CD4-positive, alpha-beta T cell treated with Interleukin-15 for 1 hour (primary cell): ENCODE data around the gene PILRA.
A peak's percentile ranks its signal among the peaks of the same experiment; 100 is the strongest.
"Not testable (repeated sequence)": the region's sequence is repeated elsewhere in the genome, so short reads cannot be mapped to it uniquely, and the experiment has no call there.

ENCODE experiments used
- DNase-seq: peaks from one replicate; pipeline ENCODE4 v3.0.0-alpha.2; 2020

Gene PILRA

DNA sequence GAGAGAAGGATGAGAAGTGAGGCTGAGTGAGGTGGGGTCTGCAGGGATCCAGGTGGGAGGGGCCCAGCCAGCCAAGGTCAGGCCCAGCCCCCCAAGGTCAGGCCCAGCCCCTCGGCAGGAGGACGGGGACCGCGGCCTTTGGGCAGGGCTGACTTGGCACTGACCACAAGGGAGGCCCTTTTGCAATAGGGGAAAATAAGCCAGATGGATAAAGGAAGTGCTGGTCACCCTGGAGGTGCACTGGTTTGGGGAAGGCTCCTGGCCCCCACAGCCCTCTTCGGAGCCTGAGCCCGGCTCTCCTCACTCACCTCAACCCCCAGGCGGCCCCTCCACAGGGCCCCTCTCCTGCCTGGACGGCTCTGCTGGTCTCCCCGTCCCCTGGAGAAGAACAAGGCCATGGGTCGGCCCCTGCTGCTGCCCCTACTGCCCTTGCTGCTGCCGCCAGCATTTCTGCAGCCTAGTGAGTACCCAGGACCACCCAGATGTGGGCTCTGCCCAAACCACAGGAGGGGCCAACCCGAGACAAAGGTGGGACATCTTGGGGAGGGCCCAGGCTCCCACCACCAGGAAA lies at the start of gene PILRA:
Gene PILRA, plus strand, starts transcription at position 227 of the 571 bp plus-strand sequence. Its CDS starts 170 bp downstream, at position 397.
- DNase-seq: peak; percentile 71

DNA sequence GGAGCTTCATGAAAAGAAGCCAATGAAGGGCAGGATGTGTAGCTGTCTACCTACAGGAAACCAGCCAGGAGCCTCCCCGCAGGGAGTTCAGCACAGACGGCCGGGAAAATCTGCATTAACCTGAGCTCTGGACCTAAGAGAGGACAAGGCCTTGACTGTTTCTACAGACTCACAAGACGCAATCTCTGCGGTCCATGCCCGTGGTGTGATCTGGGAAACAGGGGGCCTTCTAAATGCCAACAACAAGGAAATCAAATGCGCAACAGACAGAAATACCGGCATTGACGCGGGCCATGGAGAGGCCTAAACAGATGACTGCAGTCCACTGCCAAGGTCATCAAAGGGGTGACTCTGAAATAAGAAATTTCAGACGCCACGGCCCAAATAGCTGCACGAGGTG lies 49.1 kb upstream of the PILRA start:
- DNase-seq: not testable (repeated sequence)

GRCh38 chr7:100325671-100326070 lies 47.6 kb upstream of the PILRA start:
- not testable (repeated sequence) for DNase-seq

GRCh38 chr7:100326914-100327313 lies 46.4 kb upstream of the PILRA start:
- not testable (repeated sequence) for DNase-seq

DNA sequence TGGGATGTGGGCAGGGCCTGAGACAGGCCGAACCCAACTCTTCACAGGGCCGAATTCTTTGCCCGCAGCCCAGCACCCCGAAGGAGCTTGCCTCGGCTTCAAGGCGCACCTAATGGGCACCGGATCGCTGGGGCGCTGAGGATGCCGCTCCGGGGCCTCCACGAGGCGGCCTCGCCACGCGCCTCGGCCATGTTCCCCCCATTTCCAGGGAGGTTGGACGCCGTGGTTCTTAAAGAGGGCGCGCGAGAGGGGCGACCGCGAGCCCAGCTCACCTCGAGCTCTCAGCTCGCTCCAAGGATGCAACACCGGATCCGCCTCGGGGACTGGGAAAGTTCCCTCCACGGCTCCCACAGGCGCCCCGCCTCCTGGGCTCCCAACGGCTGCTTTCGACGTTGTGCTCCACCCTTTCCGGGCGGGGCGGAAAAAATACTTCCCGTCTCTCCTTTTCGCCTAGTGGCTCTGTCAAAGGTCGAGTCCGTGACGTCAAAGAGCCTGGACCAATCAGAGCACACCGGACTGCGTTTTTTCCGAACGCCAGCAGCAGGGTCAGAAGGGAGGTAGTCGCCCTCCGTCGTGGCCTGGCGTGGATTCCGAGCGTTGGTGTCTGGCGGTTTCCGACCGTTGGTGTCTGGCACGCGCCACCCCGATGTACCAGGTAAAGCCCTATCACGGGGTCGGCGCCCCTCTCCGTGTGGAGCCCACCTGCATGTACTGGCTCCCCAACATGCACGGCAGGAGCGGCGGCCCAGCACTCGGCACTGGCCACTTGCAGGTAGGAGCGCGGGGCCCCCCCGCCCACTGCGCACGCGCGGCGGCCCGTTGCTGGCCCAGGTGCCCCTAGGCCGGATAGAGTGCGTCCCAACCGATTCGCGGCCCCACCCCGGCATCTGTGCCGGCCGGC lies 37.5 kb upstream of the PILRA start:
- peak; percentile 93 for DNase-seq

DNA sequence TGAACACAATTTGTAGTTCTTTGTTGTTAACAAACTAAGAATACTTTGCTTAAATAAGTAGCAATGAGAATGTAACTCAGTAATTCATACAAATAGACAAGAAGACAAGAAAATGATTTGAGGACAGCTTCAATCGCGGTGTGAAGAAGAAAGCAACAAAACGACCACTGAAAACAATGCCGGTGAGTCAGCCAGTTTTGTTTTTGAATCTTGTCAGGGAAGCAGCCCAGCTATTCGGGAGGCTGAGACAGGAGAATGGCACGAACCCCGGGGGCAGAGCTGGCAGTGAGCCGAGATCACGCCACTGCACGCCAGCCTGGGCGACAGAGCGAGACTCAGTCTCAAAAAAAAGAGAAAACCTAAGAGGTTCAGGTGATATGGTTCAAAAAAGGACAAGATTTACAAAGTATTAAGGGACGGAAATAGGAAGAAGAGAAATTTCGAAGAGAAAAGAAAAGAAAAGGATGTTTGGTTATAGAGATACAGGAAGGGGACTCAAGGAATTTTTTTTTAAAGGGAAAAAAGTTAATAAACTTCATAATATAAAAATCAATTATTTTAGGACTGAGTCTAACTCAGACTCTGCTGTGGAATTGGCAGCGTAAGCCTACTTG lies 35.1 kb upstream of the PILRA start:
- not testable (repeated sequence) for DNase-seq

GRCh38 chr7:100341286-100341685 lies 32.0 kb upstream of the PILRA start:
- DNase-seq: not testable (repeated sequence)

- DNase-seq: no peak
Observed at GRCh38 chr7:100342765-100343164, 30.5 kb upstream of the PILRA start.

DNA sequence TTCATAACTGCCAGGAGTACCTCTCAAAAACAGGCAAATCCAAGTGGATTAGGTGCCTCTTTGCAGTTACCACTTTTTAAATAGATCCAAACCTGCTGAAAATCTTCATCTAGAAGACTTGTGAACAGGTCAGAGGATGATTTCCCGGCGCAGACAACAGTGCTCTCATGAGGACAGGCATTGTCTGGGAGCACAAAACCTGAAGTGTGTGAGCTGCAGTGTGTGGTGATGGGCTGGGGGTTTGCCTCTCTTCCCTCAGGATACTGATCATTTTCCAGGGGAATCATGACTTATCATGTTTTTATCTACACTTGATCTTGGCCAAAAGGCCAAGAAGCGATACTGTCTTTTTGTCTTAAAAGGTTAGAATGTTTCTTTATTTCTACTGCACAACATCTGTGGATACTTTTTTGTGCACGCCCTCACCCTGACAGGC lies 29.1 kb upstream of the PILRA start:
- not testable (repeated sequence) for DNase-seq

DNA sequence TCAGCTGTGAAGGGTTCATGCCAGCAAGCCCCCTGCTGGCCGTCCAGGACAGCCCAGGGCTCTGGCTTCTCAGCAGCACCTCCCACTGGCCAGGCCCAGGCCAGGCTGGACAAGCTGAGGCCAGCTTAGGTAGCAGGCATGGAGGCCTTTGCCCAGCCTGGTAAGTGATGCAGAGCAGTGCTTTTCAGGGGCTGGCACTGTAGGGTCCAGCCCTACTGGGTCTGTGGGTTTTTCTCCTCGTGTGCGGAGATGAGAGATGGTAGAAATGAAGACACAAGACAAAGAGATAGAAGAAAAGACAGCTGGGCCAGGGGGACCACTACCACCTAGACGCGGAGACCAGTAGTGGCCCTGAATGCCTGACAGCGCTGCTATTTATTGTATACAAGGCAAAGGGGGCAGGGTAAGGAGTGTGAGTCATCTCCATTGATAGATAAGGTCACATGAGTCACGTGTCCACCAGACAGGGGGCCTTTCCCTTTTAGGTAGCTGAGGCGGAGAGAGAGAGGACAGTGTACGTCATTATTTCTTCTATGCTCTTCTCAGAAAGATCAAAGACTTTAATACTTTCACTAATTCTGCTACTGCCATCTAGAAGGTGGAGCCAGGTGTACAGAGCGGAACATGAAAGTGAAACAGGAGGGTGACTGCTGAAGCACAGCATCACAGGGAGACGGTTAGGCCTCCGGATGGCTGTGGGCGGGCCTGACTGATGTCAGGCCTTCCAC lies 28.6 kb upstream of the PILRA start:
- peak; percentile 95 for DNase-seq

DNA sequence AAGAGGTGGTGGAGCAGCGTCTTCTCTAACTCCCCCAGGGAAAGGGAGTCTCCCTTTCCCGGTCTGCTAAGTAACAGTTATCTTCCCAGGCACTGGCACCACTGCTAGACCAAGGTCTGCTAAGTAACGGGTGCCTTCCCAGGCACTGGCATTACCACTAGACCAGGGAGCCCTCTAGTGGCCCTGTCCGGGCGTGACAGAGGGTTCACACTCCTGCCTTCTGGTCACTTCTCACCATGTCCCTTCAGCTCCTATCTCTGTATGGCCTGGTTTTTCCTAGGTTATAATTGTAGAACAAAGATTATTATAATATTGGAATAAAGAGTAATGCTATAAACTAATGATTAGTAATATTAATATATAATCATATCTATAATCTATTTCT lies 28.0 kb upstream of the PILRA start:
- peak; percentile 78 for DNase-seq

DNA sequence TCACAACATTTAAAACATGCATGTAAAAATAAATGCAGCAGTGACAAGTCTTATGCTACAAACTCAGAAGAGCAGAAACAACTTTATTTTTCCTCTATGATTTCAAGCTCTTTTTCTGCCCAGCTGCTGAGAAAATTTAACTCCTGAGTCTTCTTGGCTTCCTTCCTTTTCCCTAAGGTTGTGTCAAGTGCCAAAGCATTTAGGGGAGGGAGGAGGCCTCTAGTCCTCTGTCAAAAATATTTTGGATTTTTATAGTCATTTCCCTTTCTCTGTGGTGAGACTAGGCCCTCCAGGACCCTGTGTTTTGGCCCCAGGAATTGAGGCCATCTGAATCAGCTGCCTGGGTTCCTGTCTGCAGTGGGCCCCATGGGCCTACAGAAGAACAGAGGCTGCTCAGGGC lies 26.4 kb upstream of the PILRA start:
- DNase-seq: no peak

DNA sequence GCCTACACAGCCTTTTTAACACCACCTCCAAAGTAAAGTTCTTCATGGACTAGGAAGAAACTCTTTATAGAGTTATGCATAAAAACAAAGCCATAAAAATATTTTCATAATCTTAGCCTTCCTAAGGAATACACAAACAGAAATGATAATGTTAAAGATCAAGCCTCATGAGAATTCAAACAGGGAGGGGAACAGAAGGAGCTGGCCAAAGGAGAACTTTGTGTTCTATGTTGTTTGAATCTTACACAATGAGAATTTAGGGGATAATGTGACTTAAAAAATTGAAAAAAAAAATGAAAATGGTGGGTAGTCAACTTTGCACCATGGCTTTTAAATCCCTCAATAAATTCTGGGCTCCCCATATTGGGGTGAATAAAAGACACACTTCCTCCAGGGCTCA lies 24.5 kb upstream of the PILRA start:
- no peak for DNase-seq

DNA sequence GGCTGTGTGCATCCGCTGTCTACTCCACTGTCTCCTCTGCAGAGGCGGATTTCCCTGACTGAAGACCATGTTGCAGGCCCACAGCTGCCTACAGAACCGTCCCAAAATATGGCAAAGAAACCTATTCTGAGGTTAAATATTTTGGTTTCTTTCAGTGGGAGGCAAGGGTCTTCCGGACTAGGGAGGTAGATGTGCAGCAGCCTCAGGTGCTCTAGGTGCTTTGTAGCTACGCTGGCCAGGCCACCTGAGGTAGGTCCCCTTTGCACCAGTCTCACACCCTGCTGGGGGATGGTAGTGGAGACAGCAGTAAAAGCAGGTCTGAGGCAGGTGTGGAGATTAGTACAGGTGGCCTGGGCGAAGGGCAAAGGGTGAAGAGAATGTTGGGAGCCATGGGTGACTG lies 23.5 kb upstream of the PILRA start:
- no peak for DNase-seq

- DNase-seq: no peak
Observed at GRCh38 chr7:100351657-100352058, 21.6 kb upstream of the PILRA start.

GRCh38 chr7:100352230-100352781 lies 21.0 kb upstream of the PILRA start:
- not testable (repeated sequence) for DNase-seq

DNA sequence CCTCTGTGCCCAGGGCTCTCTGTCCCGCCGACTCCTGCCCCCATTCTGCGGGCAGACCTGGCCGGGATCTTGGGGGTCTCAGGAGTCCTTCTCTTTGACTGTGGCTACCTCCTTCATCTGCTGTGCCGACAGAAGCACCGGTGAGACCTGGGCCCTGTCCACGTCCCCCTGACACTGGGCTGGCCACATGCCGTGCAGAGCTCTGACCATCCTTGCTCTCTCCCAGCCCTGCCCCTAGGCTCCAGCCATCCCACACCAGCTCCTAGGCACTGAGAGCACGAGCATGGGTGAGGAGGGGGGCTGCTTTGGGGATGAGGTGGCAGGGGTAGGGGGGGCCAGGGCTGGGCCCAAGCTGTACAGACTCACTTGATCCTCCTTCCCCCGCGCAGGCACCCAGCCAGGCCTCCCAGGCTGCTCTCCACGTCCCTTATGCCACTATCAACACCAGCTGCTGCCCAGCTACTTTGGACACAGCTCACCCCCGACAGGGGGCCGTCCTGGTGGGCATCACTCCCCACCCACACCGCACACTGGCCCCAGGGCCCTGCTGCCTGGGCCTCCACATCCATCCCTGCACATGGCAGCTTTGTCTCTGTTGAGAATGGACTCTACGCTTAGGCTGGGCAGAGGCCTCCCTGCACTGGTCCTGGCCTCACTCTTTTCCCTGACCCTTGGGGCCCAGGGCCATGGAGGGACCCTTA lies 20.2 kb upstream of the PILRA start:
- DNase-seq: no peak

DNA sequence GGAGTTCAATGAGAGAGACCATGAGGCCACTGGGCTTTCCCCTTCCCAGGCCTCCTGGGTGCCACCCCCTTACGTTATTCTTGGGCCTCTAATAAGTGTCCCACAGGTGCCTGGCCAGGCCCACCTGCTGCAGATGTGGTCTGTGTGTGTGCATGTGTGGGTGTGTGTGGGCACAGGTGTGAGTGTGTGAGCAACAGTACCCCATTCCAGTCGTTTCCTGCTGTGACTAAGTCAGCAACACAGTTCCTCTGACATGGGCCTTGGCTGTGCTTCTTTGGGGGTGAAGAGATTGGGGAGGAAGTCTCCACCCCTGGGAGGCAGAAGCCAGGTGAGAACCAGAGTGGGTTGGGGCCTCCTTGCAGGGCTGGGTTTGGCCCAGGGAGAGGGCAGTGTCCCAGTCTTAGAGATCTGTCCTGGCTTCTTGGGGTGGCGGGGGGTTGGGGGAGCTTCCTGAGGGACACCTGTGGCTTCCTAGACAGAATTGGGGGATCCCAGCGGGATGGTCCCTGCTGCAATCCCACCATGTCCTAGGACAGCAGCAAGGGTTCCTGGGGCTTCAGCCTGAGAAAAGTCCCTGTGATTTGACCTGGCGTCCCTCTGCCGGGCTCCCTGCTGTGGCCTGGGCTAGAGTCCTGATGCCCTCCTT lies 19.5 kb upstream of the PILRA start:
- peak; percentile 46 for DNase-seq

GRCh38 chr7:100356416-100357068 lies 16.7 kb upstream of the PILRA start:
- no peak for DNase-seq

GRCh38 chr7:100357131-100357561 lies 16.1 kb upstream of the PILRA start:
- DNase-seq: no peak
